Measurements from ENCODE around the gene PLEKHG4B.

Gene PLEKHG4B

GRCh38 chr5:139579-140442 is 47.8 kb downstream of the PLEKHG4B start:
- DNase-seq: no peak

GRCh38 chr5:140443-140829 is 48.5 kb downstream of the PLEKHG4B start:
- DNase-seq: no peak

DNA sequence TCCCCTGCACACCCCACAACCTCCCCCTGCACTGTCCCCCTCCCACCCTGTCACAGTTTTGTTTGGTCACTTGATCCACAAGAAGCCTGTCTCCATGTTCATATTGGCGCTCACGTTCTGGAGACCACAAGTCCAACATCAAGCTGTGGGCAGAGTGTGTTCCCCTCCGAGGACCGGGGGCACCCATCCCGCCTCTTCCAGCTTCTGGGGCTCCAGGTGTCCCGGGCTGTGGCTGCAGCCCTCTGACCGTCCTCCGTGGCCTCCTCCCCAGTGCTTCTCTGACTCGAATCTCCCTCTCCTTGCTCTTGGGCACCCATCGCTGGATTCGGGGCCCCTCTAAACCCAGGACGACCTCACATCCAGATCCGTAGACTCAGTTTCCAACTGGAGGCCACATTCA is 49.2 kb downstream of the PLEKHG4B start:
- no peak for DNase-seq

DNA sequence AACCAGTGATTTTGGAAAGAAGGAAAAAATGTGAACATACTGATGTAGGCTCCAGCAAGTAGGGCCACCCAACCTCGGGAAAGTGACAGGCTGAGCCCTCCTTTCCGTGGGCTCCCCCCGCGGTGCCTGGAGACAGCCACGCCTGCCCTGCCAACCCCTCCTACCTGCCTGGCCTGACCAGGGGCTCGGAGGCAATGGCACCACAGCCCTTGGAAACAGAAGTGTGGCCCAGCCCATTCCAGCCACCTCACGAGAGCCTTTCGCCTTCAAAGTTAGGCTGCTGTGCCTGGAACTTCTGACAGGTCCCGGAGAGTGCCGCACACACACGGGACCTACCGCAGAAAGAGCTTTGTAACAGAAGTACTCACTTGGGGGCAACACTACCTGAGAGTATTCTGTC is 49.8 kb downstream of the PLEKHG4B start:
- DNase-seq: no peak

DNA sequence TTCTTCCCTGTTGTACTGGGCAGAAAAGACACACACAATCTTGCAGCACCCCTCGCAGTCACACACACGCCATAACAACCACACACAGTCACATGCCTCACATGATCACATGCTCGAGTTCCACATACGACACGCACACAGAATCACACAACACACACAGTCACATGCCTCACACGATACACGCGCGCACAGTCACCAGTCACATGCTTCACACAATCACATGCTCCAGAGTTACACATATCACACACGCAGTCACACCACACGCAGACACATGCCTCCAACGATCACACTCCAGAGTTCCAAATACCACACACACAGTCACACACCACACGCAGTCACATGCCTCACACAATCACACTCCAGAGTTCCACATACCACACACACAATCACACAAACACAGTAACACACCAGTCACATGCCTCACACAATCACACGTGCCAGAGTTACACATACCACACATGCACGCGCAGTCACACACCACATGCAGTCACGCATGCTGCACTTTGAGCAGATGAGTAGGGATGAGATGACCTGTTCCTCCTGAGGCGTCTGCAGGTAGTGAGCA is 50.4 kb downstream of the PLEKHG4B start:
- DNase-seq: no peak

GRCh38 chr5:143041-143440 is 51.1 kb downstream of the PLEKHG4B start:
- DNase-seq: no peak

DNA sequence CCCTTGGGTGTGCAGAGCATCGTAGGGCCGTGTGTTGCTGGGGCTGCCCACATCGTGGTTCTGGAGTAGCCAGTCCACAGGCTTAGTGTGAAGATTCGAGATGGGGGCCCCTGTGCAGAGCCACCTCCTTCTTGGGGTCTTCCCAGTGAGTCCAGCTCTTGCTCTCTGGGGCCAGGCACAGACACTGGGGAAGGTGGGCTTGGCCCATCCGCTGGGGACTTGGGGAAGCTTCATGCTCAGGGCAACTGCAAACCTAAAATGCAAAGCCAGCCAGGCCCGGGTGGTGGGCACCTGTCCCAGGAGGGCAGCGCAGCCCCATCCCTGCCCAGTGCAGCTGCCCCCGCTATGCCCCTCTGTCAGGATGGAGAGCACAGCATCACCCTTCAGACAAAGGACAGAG is 53.0 kb downstream of the PLEKHG4B start:
- no peak for DNase-seq

GRCh38 chr5:145585-146323 is 53.8 kb downstream of the PLEKHG4B start:
- no peak for DNase-seq

DNA sequence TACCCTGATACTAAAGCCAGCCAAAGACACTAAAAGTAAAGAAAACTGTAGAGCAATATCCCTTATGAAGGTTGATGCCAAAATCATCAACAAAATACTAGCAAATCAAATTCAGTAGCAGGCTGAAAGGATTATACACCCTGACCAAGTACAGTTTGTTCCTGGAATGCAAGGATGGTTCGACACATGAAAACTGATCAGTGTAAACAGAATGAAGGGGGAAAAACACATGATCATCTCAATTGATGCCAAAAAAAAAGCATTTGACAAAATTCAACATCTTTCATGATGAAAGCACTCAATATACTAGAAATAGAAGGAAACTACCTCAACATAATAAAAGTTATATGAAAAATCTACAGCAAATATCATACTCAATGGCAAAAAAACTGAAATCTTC is 55.8 kb downstream of the PLEKHG4B start:
- no peak for DNase-seq

GRCh38 chr5:149745-150485 is 57.9 kb downstream of the PLEKHG4B start:
- DNase-seq: peak; percentile 94

DNA sequence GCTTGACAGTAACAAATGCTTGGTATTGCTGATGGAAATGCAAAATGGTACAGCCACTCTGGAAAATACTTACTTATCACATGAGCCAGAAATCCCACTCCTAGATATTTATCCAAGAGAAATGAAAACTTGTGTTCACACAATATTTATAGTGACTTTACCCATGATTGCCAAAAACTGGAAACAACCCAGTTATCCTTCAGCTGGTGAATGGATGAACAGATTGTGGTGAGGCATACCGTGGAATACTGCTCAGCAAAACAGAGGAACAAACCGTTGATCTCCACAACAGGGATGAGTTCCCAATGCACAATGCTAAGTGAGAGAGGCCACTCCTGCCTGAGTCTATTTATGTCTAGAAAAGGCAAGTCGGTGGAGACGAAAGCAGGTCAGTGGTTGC is 58.8 kb downstream of the PLEKHG4B start:
- no peak for DNase-seq

DNA sequence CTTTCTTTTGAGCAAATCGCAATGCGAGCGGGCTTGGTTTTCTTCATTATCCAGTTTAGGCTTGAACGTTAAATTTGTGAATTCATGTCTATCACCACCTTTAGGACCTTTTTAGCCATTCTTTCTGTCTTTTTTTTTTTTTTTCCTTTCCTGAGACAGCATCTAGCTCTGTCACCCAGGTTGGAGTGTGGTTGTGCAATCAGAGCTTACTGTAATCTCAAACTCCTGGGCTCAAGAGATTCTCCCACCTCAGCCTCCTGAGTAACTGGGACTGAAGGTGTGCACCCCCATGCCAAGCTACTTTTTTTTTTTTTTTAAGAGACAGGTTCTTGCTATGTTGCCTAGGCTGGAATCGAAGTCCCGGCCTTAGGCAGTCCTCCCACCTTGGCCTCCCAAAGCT is 60.1 kb downstream of the PLEKHG4B start:
- DNase-seq: no peak

DNA sequence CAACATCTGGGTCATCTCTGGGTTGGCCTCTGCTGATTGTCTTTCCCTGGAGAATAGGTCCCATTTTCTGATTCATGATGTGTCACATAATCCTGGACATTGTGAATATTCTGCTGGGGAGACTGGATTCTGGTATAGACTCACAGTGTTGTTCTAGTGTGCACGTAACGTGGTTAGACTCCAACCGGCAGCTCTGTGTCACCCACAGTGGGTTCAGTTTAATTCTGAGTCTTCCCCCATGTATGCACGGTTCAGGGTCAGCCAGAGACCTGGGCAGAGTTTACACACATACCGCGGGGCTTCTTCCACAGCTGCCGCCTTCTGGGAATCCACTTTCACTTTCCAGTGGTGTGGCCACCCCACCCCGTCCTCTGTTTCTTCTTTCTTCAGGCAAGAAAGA is 61.3 kb downstream of the PLEKHG4B start:
- no peak for DNase-seq

DNA sequence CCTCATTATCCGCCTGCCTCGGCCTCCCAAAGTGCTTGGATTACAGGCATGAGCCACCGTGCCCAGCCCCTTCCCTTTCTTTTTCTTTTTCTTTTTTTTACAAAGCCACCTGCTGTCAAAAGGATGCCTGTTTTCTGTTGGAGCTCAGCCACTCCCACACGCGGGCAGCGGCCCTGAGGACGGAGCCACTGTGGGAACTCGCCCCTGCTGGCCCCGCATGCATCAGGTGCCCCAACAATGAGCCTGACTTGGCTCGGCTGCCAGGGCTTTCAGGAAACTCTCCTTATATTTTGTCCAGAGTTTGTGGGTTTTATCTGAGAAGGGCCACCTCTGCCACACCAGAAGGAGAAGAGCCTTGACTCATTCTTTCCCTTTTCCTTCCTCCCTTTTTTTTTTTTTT is 62.3 kb downstream of the PLEKHG4B start:
- no peak for DNase-seq

DNA sequence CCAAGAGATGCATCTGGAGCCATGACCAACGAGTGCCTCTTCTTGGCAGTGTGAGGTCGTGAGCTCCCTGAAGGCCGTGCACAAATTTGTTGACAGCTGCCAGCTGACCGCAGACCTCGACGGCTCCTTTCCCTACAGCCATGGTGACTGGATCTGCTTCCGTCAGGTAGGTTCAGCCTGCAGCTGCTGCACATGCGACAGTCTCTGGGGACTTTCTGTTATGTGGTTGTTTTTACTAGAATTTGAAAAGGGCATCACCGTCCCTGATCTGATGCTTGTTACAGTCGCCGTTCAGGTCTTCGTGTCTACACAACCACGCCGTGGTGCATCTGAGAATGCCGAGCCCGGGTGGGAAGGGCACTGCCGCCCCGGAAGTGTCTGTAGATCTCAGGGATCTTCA is 62.9 kb downstream of the PLEKHG4B start:
- DNase-seq: no peak

GRCh38 chr5:155651-156410 is 63.9 kb downstream of the PLEKHG4B start:
- DNase-seq: no peak

- DNase-seq: no peak
Observed at GRCh38 chr5:156411-157072, 64.6 kb downstream of the PLEKHG4B start.

DNA sequence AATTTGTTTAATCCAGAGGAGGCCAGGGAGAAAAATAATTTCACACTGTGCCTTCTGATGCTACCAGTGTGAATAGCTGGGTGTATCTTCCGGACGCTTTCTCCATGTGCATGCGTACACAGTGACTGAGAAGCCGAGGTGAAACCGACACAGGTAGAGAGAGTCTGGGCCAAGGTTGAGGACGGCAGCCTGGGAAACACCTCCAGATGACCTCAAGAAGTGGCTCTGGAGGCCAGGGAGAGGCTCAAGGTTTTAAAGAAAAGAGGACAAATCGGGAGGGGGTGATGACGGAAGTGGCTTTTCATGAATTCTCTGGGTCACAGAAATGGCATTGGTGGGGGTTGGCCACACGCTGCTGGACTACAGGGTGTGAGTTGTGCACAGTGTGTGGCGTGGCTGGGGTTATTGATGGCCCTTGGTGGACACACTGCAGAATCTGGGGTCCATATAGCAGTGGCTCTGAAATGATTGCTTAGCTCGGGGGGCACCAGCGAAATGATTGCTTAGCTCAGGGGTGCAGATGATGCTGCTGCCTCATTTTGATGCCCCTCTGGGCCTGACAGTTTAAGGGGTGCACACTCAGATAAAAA is 65.3 kb downstream of the PLEKHG4B start:
- no peak for DNase-seq

DNA sequence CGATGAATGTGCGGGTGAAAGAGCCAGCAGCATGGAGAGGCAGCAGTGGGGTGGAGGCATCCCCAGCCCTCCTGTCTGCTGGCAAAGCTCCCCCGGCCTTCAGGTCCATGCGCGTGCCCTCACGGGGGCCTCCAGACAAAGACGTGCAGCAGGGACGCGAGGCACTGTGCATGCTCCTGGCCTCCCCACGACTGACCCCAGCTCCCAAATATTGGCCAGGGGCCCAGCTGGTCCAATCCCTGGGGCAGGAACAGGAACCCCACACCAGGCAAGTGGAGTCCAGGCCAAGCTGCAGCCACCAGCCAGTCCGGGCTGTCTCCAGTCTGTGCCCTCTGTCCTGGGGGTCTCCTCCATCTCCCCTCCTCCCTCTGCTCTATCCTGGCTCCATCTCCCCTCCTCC is 65.8 kb downstream of the PLEKHG4B start:
- DNase-seq: no peak

GRCh38 chr5:158807-159447 is 67.0 kb downstream of the PLEKHG4B start:
- no peak for DNase-seq

Data from NCI-H774 (cell line).